Psoas muscle (tissue), 8 donors: Measurements from ENCODE around the gene ARHGEF7. TPM values are rescaled to one million over a fixed set of nuclear protein-coding genes. Genes with fewer than 3 reads are reported as not detected.
"Not testable (repeated sequence)": the region's sequence is repeated elsewhere in the genome, so short reads cannot be mapped to it uniquely, and the experiment has no call there.

Source experiments
- ATAC-seq, 4 donors: fragments of 200-7000 bp; cut with Tn5 transposase; one replicate each; pipeline ENCODE4 v1.9.1; 2020; ENCODE audit warnings: moderate library complexity in 3 of 4, mild to moderate bottlenecking in 2 of 4
- DNase-seq, 2 donors: peaks; one replicate each; pipeline ENCODE4 v3.0.0-alpha.2; 2020
- H3K27ac ChIP-seq: fragments of 200-600 bp; one replicate; pipeline ENCODE4 v1.8.0; 2022
- H3K27me3 ChIP-seq, 3 donors: fragments of 200-600 bp in 1 of 3; one replicate each; pipeline versions ENCODE4 v1.6.1 to v1.8.0; 2013 to 2022; ENCODE audit warnings: low read length in 2 of 3, mild to moderate bottlenecking in 2 of 3, moderate library complexity in 1 of 3; ENCODE audit not compliant: insufficient read depth in 3 of 3
- H3K36me3 ChIP-seq, 2 donors: fragments of 200-600 bp in 1 of 2; one replicate each; pipeline versions ENCODE4 v1.6.1 to v1.8.0; 2013 to 2022; ENCODE audit warnings: low read depth in 1 of 2, mild to moderate bottlenecking in 1 of 2, moderate library complexity in 1 of 2; ENCODE audit not compliant: insufficient read depth in 1 of 2
- H3K4me1 ChIP-seq: fragments of 200-600 bp; one replicate; pipeline ENCODE4 v1.8.0; 2022
- H3K4me3 ChIP-seq: fragments of 200-600 bp; one replicate; pipeline ENCODE4 v1.8.0; 2022; ENCODE audit warnings: mild to moderate bottlenecking
- H3K9me3 ChIP-seq: fragments of 200-600 bp; one replicate; pipeline ENCODE4 v1.8.0; 2022
- CTCF ChIP-seq: fragments of 200-600 bp; IDR thresholded peaks from one replicate; pipeline ENCODE4 v1.8.0; 2022; ENCODE audit warnings: antibody characterized with exemption
- WGBS, 3 donors: extraction: QIAGEN DNeasy Blood & Tissue Kit; methylation state at CpG; one replicate each; pipeline versions ENCODE4 v1.1.6 to v1.1.7; 2013; 5-methylcytosine and 5-hydroxymethylcytosine counted together
- intact Hi-C, 2 donors: fragments of 100-400 bp; cut with DNase I; formaldehyde crosslinking; loops; one replicate each; pipeline versions ENCODE4 v1.11.0 to v1.14.2; 2022
- polyA plus RNA-seq, 3 donors: library from polyadenylated mRNA; stranded (reverse); fragments of 200-250 nt; gene quantifications; one replicate each; pipeline ENCODE4 v1.2.3, GENCODE V29; 2013
- total RNA-seq, 4 donors: library from RNA; stranded (reverse); fragmentation: NEBNext Ultra II Directional in 2 of 4; extraction: Animal tissue kit (Norgen Biotek cat#: 25700) in 2 of 4; gene quantifications; one replicate each; pipeline versions ENCODE4 v1.2.1 to v1.2.4, GENCODE V29; 2021 to 2023
- donor health status: healthy with polysubstance abuse.
- donor health status: DM: no; HTN: no; CAD: no; lungs with moderate emphysema.
- donor health status: Bipolar disorder and iron deficiency.
- donor health status: healthy.
- donor health status: DM: yes; HTN: yes; CAD: no.
- donor health status: DM: no; HTN: no; CAD: no.
- donor health status: DM: no; HTN: no; CAD: no.
- donor health status: DM: yes; HTN: yes; CAD: no.

The ARHGEF7 gene
- total and polyA plus RNA-seq, 7 donors: 21.6 to 53.6 (median 46.8) TPM

- TF ChIP-seq CTCF: no peak
- 67 to 90% (median 68%) methylated on average over 9 of the region's 9 CpGs for WGBS, 3 donors
- intact Hi-C loops: no loop called here
- Histone ChIP-seq H3K27me3 (no peaks in the 10 kb centered on the region), H3K27ac (peak overlapping the region; percentile 62), H3K36me3 (peaks cover 0 to 49% of the 10 kb centered on the region in 2 donors), H3K4me1 (peaks cover 70% of the 10 kb centered on the region), H3K4me3 (no peak overlapping the region), H3K9me3 (no peaks in the 10 kb centered on the region)
- DNase-seq (no peak), ATAC-seq (peak in 3 of 4 donors; percentile 36 to 54 (median 47))
Measured at GRCh38 chr13:111253365-111253872, 138.3 kb downstream of the ARHGEF7 start.

DNA sequence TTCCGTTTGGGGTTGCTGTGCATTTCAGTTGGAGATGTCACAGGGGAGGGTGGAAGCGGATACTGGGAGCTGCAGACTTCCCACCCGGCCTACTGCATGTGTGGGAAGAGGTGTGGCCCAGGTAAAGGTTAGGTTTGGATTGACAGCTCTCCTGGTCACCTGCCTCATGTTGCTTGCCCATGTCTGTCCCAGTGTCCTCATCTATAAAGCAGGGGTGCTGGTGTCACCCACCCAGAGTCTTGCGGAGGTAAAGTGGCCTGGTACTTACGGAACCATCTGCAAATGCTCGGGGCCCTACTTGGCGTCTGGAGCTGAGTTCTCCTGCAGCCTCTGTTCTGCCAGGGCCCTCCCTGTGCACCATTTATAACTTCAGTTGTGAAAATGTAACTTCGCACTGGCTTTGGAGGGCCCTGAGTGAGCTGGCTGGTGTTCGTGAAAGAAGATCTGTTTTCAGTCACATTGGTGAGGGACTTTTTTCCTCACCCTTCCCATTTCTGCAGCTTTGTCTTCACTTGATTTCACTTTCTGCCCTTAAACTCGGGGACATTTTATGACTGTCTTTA, 140.2 kb downstream of the ARHGEF7 start:
- no peak for TF ChIP-seq CTCF
- peaks cover 3 to 53% of the 10 kb centered on the region in 2 donors for H3K36me3 ChIP-seq

GRCh38 chr13:111256458-111256857, 141.3 kb downstream of the ARHGEF7 start:
- H3K36me3 ChIP-seq: peaks cover 3 to 43% of the 10 kb centered on the region in 2 donors
- intact Hi-C loops: no loop called here
- ATAC-seq (no peak), DNase-seq (no peak)
- 56 to 69% (median 57%) methylated on average over 8 of the region's 8 CpGs for WGBS, 3 donors
- H3K4me1 ChIP-seq: peaks cover 42% of the 10 kb centered on the region
- H3K27me3 ChIP-seq: no peaks in the 10 kb centered on the region
- no peak overlapping the region for H3K4me3 ChIP-seq
- H3K9me3 ChIP-seq: no peaks in the 10 kb centered on the region
- peak overlapping the region; percentile 43 for H3K27ac ChIP-seq
- no peak for TF ChIP-seq CTCF

More for the DNA sequence above, 140.2 kb downstream of the ARHGEF7 start:
- H3K27ac ChIP-seq: peak overlapping the region; percentile 43
- H3K4me3 ChIP-seq: no peak overlapping the region
- peaks cover 51% of the 10 kb centered on the region for H3K4me1 ChIP-seq
- DNase-seq (no peak), ATAC-seq (peak in 2 of 4 donors; percentile 31 to 68)
- WGBS, 3 donors: 54 to 81% (median 66%) methylated on average over 10 of the region's 10 CpGs
- H3K27me3 ChIP-seq: no peaks in the 10 kb centered on the region
- intact Hi-C loops: no loop called here
- H3K9me3 ChIP-seq: no peaks in the 10 kb centered on the region

DNA sequence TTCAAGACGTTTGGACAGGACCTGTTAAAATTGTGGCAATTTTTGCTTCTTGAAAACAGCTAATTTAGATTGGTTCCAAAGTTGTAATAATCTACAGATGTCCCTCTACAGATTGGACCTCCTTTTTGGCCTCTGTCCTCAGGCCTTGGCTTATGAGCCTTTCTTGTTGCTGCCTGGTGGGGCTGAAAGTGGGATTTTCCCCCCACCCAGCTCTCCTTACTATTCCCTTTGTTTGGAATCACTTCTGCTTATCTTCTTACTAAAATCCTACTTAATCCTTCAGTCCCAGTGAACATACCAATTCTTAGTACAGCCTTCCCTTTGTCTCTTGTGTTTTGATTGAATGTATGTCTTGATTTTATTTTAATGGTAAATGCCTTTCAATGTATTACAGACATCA, 141.8 kb downstream of the ARHGEF7 start:
- no peaks in the 10 kb centered on the region for H3K9me3 ChIP-seq
- H3K27me3 ChIP-seq: no peaks in the 10 kb centered on the region
- TF ChIP-seq CTCF: no peak
- H3K36me3 ChIP-seq: peaks cover 3 to 38% of the 10 kb centered on the region in 2 donors
- H3K27ac ChIP-seq: peak overlapping the region; percentile 43
- no peak for ATAC-seq
- 51 to 71% (median 52%) methylated on average over 1 of the region's 1 CpG for WGBS, 3 donors
- peaks cover 37% of the 10 kb centered on the region for H3K4me1 ChIP-seq
- intact Hi-C loops: no loop called here
- no peak overlapping the region for H3K4me3 ChIP-seq
- DNase-seq: no peak

DNA sequence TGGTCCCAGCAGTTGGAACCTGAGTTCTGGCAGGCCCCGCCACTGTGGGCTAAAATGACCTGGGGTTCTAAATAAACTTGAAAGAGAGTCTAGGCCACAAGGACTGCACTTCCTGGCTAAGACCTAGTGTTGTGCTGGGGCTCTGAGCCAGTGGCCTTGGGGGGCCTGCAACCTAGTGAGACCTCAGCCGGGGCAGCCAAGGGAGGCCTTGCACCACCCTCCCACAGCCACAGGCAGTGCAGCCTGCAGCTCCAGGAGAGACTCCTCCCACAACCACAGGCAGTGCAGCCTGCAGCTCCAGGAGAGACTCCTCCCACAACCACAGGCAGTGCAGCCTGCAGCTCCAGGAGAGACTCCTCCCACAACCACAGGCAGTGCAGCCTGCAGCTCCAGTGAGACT, 142.8 kb downstream of the ARHGEF7 start:
- H3K27me3 ChIP-seq, H3K27ac ChIP-seq, DNase-seq, H3K4me3 ChIP-seq, H3K9me3 ChIP-seq, ATAC-seq, intact Hi-C loops: not testable (repeated sequence)
- Histone ChIP-seq H3K36me3 (peaks cover 3 to 33% of the 10 kb centered on the region in 2 donors), H3K4me1 (peaks cover 30% of the 10 kb centered on the region)
- 78 to 81% (median 80%) methylated on average over 2 of the region's 2 CpGs for WGBS, 3 donors
